Vagina (tissue), 2 donors: Measurements from ENCODE around the gene DNAI2.

Source experiments
- CTCF ChIP-seq, 3 experiments: fragments of 450-650 bp in 2 of 3; fragments of 200-600 bp in 1 of 3; sonication (generic) in 1 of 3; IDR thresholded peaks; one replicate each; pipeline ENCODE4 v1.5.1; 2017 to 2019; ENCODE audit warnings: antibody characterized with exemption in 3 of 3, mild to moderate bottlenecking in 2 of 3, moderate library complexity in 2 of 3
- POLR2A ChIP-seq, 2 donors: fragments of 450-650 bp; IDR thresholded peaks; one replicate each; pipeline ENCODE4 v1.6.1; 2017; ENCODE audit warnings: antibody characterized with exemption in 2 of 2, mild to moderate bottlenecking in 2 of 2, moderate library complexity in 2 of 2

- TF ChIP-seq CTCF (IDR thresholded peaks at IDR 0.05) (no peak), POLR2A (IDR thresholded peaks at IDR 0.05) (no peak)
Measured at GRCh38 chr17:74330446-74330845, 56.4 kb downstream of the DNAI2 start.
